Measurements from ENCODE around the gene RAB6A.
"Not testable (repeated sequence)": the region's sequence is repeated elsewhere in the genome, so short reads cannot be mapped to it uniquely, and the experiment has no call there.

The RAB6A gene

GRCh38 chr11:73762732-73763131 is 1.9 kb upstream of the RAB6A start:
- no peak for DNase-seq (ENCODE audit: low read depth in 2 of 2)

GRCh38 chr11:73761403-73761945 is 600 bp upstream of the RAB6A start:
- DNase-seq (ENCODE audit: low read depth in 2 of 2) = no peak

- no peak for DNase-seq (ENCODE audit: low read depth in 2 of 2)
Measured at GRCh38 chr11:73760135-73760678, 667 bp downstream of the RAB6A start.

GRCh38 chr11:73759610-73760134 is 1.2 kb downstream of the RAB6A start:
- no peak for DNase-seq (ENCODE audit: low read depth in 2 of 2)

GRCh38 chr11:73758451-73758850 is 2.4 kb downstream of the RAB6A start:
- DNase-seq (ENCODE audit: low read depth in 2 of 2) = no peak

- DNase-seq (ENCODE audit: low read depth in 2 of 2) = no peak
Measured at GRCh38 chr11:73757598-73757997, 3.3 kb downstream of the RAB6A start.

GRCh38 chr11:73755670-73756069 is 5.2 kb downstream of the RAB6A start:
- DNase-seq (ENCODE audit: low read depth in 2 of 2) = no peak

- DNase-seq (ENCODE audit: low read depth in 2 of 2) = no peak
Measured at GRCh38 chr11:73753938-73754337, 6.9 kb downstream of the RAB6A start.

- DNase-seq (ENCODE audit: low read depth in 2 of 2) = no peak
Measured at GRCh38 chr11:73752903-73753302, 8.0 kb downstream of the RAB6A start.

- DNase-seq (ENCODE audit: low read depth in 2 of 2) = no peak
Measured at GRCh38 chr11:73752216-73752867, 8.5 kb downstream of the RAB6A start.

GRCh38 chr11:73750862-73751261 is 10.0 kb downstream of the RAB6A start:
- not testable (repeated sequence) for DNase-seq (ENCODE audit: low read depth in 2 of 2)

- no peak for DNase-seq (ENCODE audit: low read depth in 2 of 2)
Measured at GRCh38 chr11:73750228-73750627, 10.6 kb downstream of the RAB6A start.

- DNase-seq (ENCODE audit: low read depth in 2 of 2) = no peak
Measured at GRCh38 chr11:73749118-73749517, 11.8 kb downstream of the RAB6A start.

GRCh38 chr11:73748300-73748699 is 12.6 kb downstream of the RAB6A start:
- no peak for DNase-seq (ENCODE audit: low read depth in 2 of 2)

- DNase-seq (ENCODE audit: low read depth in 2 of 2) = no peak
Measured at GRCh38 chr11:73747762-73748161, 13.1 kb downstream of the RAB6A start.

GRCh38 chr11:73746701-73747100 is 14.2 kb downstream of the RAB6A start:
- DNase-seq (ENCODE audit: low read depth in 2 of 2) = no peak

- no peak for DNase-seq (ENCODE audit: low read depth in 2 of 2)
Measured at GRCh38 chr11:73743045-73743444, 17.8 kb downstream of the RAB6A start.

- not testable (repeated sequence) for DNase-seq (ENCODE audit: low read depth in 2 of 2)
Measured at GRCh38 chr11:73735959-73736358, 24.9 kb downstream of the RAB6A start.

- no peak for DNase-seq (ENCODE audit: low read depth in 2 of 2)
Measured at GRCh38 chr11:73734993-73735392, 25.9 kb downstream of the RAB6A start.

- not testable (repeated sequence) for DNase-seq (ENCODE audit: low read depth in 2 of 2)
Measured at GRCh38 chr11:73734011-73734410, 26.9 kb downstream of the RAB6A start.

GRCh38 chr11:73732936-73733335 is 27.9 kb downstream of the RAB6A start:
- DNase-seq (ENCODE audit: low read depth in 2 of 2) = not testable (repeated sequence)

- no peak for DNase-seq (ENCODE audit: low read depth in 2 of 2)
Measured at GRCh38 chr11:73729594-73730206, 31.2 kb downstream of the RAB6A start.

- no peak for DNase-seq (ENCODE audit: low read depth in 2 of 2)
Measured at GRCh38 chr11:73728000-73728399, 32.9 kb downstream of the RAB6A start.
